DOHH2 (cell line): ENCODE data around the gene AGRN.

Experiments used
- H3F3A ChIP-seq: fragments of 200-600 bp; sonication (generic), shearing (Covaris generic); 2 replicates; pipeline ENCODE4 v1.6.0; 2016; ENCODE audit warnings: antibody characterized with exemption, mild to moderate bottlenecking; ENCODE audit not compliant: control insufficient read depth, insufficient read depth
- H3K27ac ChIP-seq: fragments of 200-600 bp; sonication (generic); 2 replicates; pipeline ENCODE4 v1.5.1; 2014; ENCODE audit warnings: low read depth, mild to moderate bottlenecking, low read length, moderate library complexity
- H3K27me3 ChIP-seq: fragments of 200-600 bp; sonication (generic); 2 replicates; pipeline ENCODE4 v1.6.1; 2014; ENCODE audit warnings: mild to moderate bottlenecking, low read length, mixed read lengths; ENCODE audit not compliant: control insufficient read depth
- H3K36me3 ChIP-seq: fragments of 200-600 bp; sonication (generic); 2 replicates; pipeline ENCODE4 v1.6.1; 2014; ENCODE audit warnings: mild to moderate bottlenecking, low read length, moderate library complexity, mixed read lengths; ENCODE audit not compliant: control insufficient read depth
- H3K4me1 ChIP-seq: fragments of 200-600 bp; sonication (generic); 2 replicates; pipeline ENCODE4 v1.6.1; 2014; ENCODE audit warnings: mild to moderate bottlenecking, low read length, mixed read lengths; ENCODE audit not compliant: control insufficient read depth
- H3K4me2 ChIP-seq: fragments of 200-600 bp; sonication (generic); 2 replicates; pipeline ENCODE4 v1.6.0; 2014; ENCODE audit warnings: mild to moderate bottlenecking, low read length, moderate library complexity
- H3K4me3 ChIP-seq: fragments of 200-600 bp; sonication (generic); 2 replicates; pipeline ENCODE4 v1.5.1; 2014; ENCODE audit warnings: mild to moderate bottlenecking, low read length, mixed read lengths
- H3K79me2 ChIP-seq: fragments of 200-600 bp; sonication (generic); 2 replicates; pipeline ENCODE4 v1.6.1; 2014; ENCODE audit warnings: mild to moderate bottlenecking, low read length, mixed read lengths; ENCODE audit not compliant: control insufficient read depth
- H3K9me2 ChIP-seq: fragments of 200-600 bp; sonication (generic); replicated peaks from 2 replicates; pipeline ENCODE4 v1.6.1; 2014; ENCODE audit warnings: mild to moderate bottlenecking, low read length, mixed read lengths; ENCODE audit not compliant: control insufficient read depth
- H3K9me3 ChIP-seq: fragments of 200-600 bp; sonication (generic); 2 replicates; pipeline ENCODE4 v1.6.1; 2014; ENCODE audit warnings: antibody characterized with exemption, low read length, mixed read lengths; ENCODE audit not compliant: control insufficient read depth, insufficient read depth
- H4K20me1 ChIP-seq: fragments of 200-600 bp; sonication (generic); 2 replicates; pipeline ENCODE4 v1.6.0; 2014; ENCODE audit warnings: low read depth, mild to moderate bottlenecking, antibody characterized with exemption, low read length, moderate library complexity; ENCODE audit not compliant: control insufficient read depth, insufficient read depth
- EZH2phosphoT487 ChIP-seq: fragments of 200-600 bp; sonication (generic); IDR thresholded peaks from 2 replicates; pipeline ENCODE4 v1.6.1; 2017; ENCODE audit warnings: borderline replicate concordance, mild to moderate bottlenecking, antibody characterized with exemption, low read length, moderate library complexity, mixed read lengths
- TF ChIP-seq, protein P1 (sequence below): fragments of 200-600 bp; sonication (generic); IDR thresholded peaks from one replicate; pipeline ENCODE4 v1.5.1; 2014; ENCODE audit warnings: antibody characterized with exemption, mild to moderate bottlenecking, low read depth, low read length; ENCODE audit not compliant: poor library complexity, severe bottlenecking

AGRN gene

DNA sequence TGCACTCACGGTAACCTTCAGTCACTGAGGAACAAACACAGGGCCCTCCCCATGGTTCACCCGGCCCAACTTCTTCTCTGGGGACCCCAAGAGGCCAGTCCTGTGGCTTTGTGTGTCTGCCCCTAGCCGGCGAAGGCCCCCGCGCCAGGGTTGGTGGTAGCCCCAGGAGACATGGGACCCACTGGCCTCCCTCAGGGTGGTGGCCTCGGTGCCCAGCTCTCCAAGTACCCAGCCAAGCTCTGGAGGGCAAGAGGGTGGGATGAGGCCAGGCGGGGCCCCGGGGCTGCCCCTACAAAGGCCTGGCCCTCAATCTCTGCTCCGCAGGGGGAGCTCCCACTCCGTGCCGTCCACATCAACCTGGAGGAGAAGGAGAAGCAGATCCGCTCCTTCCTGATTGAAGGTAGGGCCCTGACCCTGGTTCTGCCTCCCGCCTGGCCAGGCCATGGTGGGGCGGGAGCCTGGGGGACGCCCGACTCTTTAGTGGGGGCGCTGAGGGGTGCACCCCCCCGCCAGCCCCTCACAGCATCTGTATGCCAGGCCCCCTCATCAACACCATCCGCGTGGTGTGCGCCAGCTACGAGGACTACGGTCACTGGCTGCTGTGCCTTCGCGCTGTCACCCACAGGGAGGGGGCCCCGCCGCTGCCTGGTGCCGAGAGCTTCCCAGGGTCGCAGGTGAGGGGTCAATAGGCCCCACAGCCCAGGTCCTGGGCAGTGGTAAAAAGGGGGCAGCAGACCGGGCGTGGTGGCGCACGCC, 48.0 kb upstream of the AGRN start:
- Histone ChIP-seq H3F3A (no peaks in the 10 kb centered on the region; the same call in 1 of the 2 replicates), H3K27ac (no peak overlapping the region), H3K9me2 (no peaks in the 10 kb centered on the region), H3K27me3 (no peaks in the 10 kb centered on the region), H3K4me2 (no peak overlapping the region), H4K20me1 (no peaks in the 10 kb centered on the region), H3K4me3 (no peak overlapping the region), H3K4me1 (peaks cover 6% of the 10 kb centered on the region), H3K36me3 (no peaks in the 10 kb centered on the region), H3K79me2 (no peaks in the 10 kb centered on the region), H3K9me3 (no peaks in the 10 kb centered on the region; the same call in 1 of the 2 replicates)
- TF ChIP-seq EZH2phosphoT487, result no peak
- TF ChIP-seq, protein P1, sequence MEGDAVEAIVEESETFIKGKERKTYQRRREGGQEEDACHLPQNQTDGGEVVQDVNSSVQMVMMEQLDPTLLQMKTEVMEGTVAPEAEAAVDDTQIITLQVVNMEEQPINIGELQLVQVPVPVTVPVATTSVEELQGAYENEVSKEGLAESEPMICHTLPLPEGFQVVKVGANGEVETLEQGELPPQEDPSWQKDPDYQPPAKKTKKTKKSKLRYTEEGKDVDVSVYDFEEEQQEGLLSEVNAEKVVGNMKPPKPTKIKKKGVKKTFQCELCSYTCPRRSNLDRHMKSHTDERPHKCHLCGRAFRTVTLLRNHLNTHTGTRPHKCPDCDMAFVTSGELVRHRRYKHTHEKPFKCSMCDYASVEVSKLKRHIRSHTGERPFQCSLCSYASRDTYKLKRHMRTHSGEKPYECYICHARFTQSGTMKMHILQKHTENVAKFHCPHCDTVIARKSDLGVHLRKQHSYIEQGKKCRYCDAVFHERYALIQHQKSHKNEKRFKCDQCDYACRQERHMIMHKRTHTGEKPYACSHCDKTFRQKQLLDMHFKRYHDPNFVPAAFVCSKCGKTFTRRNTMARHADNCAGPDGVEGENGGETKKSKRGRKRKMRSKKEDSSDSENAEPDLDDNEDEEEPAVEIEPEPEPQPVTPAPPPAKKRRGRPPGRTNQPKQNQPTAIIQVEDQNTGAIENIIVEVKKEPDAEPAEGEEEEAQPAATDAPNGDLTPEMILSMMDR, result no peak

DNA sequence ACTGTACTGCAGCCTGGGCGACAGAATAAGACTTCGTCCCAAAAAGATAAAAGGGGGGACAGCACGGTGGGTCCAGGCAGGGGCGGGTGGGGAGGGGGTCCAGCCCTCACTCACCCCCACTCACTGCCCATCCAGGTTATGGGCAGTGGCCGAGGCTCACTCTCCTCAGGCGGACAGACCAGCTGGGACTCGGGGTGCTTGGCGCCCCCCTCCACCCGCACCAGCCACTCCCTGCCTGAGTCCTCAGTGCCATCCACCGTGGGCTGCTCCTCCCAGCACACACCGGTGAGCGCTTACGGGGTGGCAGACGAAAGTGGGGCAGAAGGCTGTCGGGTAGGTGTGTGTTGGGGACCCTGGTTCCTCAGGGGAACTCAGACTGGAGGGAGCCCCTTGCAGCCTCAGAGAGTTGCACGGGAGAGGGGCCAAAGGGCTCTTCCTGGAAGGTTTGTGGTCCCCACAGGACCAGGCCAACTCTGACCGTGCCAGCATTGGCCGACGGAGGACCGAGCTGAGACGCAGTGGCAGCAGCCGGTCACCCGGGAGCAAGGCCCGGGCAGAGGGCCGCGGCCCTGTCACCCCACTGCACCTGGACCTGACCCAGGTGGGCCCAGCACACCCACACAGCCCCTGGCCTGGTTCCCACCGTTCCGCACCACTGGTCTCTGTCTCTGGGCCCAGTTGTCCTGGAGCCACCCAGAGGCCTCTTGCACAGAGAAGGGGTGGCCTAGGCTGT, 47.0 kb upstream of the AGRN start:
- no peaks in the 10 kb centered on the region; the same call in 1 of the 2 replicates for H3K9me3 ChIP-seq
- peaks cover 3% of the 10 kb centered on the region; the same call in 1 of the 2 replicates for H3K4me1 ChIP-seq
- no peaks in the 10 kb centered on the region for H3K27me3 ChIP-seq
- no peaks in the 10 kb centered on the region for H4K20me1 ChIP-seq
- H3K4me2 ChIP-seq, result no peak overlapping the region
- H3F3A ChIP-seq, result no peaks in the 10 kb centered on the region; the same call in 1 of the 2 replicates
- no peak overlapping the region for H3K4me3 ChIP-seq
- H3K9me2 ChIP-seq, result no peaks in the 10 kb centered on the region
- TF ChIP-seq EZH2phosphoT487, result no peak
- TF ChIP-seq, protein P1, result no peak
- no peaks in the 10 kb centered on the region for H3K36me3 ChIP-seq
- H3K27ac ChIP-seq, result no peak overlapping the region
- H3K79me2 ChIP-seq, result no peaks in the 10 kb centered on the region

DNA sequence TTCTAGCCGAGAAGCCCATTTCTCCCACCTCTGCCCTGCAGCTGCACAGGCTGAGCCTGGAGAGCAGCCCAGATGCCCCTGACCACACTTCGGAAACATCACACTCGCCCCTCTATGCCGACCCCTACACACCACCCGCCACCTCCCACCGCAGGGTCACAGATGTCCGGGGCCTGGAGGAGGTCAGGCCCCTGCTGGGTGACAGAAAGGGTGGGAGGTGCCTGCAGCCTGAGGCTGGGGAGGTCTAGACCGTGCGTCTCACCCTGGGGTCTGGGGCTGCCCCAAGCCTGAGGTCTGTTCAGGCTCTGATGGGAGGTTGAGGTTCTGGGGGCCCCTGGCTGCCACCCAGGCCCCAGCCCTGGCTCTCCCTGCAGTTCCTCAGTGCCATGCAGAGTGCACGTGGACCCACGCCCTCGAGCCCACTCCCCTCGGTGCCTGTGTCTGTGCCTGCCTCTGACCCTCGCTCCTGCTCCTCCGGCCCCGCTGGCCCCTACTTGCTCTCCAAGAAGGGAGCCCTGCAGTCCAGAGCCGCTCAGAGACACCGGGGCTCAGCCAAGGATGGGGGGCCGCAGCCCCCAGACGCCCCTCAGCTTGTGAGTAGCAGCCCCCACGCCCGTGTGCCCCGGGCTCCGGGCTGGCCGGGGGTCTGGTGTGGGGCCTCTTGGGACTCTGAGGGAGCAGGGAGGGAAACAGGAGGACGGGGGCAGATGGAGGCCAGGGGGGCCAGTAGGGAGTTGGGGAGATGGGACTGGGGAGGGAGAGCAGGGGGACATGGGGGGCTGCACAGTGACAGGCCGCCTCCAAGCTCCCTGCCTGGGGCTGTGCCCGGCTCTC, 46.2 kb upstream of the AGRN start:
- TF ChIP-seq, protein P1, result no peak
- no peak for TF ChIP-seq EZH2phosphoT487
- H3K27me3 ChIP-seq, result no peaks in the 10 kb centered on the region
- H3K4me2 ChIP-seq, result no peak overlapping the region
- no peak overlapping the region for H3K4me3 ChIP-seq
- H3K9me3 ChIP-seq, result no peaks in the 10 kb centered on the region; the same call in 1 of the 2 replicates
- no peaks in the 10 kb centered on the region for H3K9me2 ChIP-seq
- no peaks in the 10 kb centered on the region; the same call in 1 of the 2 replicates for H3F3A ChIP-seq
- no peaks in the 10 kb centered on the region for H3K79me2 ChIP-seq
- no peaks in the 10 kb centered on the region for H3K36me3 ChIP-seq
- H4K20me1 ChIP-seq, result no peaks in the 10 kb centered on the region
- no peak overlapping the region for H3K27ac ChIP-seq
- H3K4me1 ChIP-seq, result peaks cover 3% of the 10 kb centered on the region; the same call in 1 of the 2 replicates
